ENCODE measurements around the gene KIAA1549.
"Not testable (repeated sequence)": the region's sequence is repeated elsewhere in the genome, so short reads cannot be mapped to it uniquely, and the experiment has no call there.

Gene KIAA1549

GRCh38 chr7:138940602-138941001, 40.6 kb downstream of the KIAA1549 start:
- not testable (repeated sequence) for DNase-seq

- no peak for DNase-seq
Observed at GRCh38 chr7:138937484-138937883, 43.7 kb downstream of the KIAA1549 start.

GRCh38 chr7:138935465-138936011, 45.7 kb downstream of the KIAA1549 start:
- DNase-seq: no peak

- DNase-seq: no peak
Observed at GRCh38 chr7:138934861-138935260, 46.3 kb downstream of the KIAA1549 start.

GRCh38 chr7:138934367-138934766, 46.8 kb downstream of the KIAA1549 start:
- no peak for DNase-seq

GRCh38 chr7:138932870-138933269, 48.3 kb downstream of the KIAA1549 start:
- no peak for DNase-seq

- DNase-seq: no peak
Observed at GRCh38 chr7:138932427-138932826, 48.8 kb downstream of the KIAA1549 start.

- DNase-seq: no peak
Observed at GRCh38 chr7:138929969-138930368, 51.2 kb downstream of the KIAA1549 start.

GRCh38 chr7:138926241-138926612, 55.0 kb downstream of the KIAA1549 start:
- DNase-seq: no peak

- DNase-seq: no peak
Observed at GRCh38 chr7:138924501-138925225, 56.5 kb downstream of the KIAA1549 start.

GRCh38 chr7:138921277-138921676, 59.9 kb downstream of the KIAA1549 start:
- no peak for DNase-seq

- no peak for DNase-seq
Observed at GRCh38 chr7:138919911-138920310, 61.3 kb downstream of the KIAA1549 start.

- no peak for DNase-seq
Observed at GRCh38 chr7:138919216-138919615, 62.0 kb downstream of the KIAA1549 start.

GRCh38 chr7:138918756-138919155, 62.4 kb downstream of the KIAA1549 start:
- no peak for DNase-seq

- no peak for DNase-seq
Observed at GRCh38 chr7:138918176-138918575, 63.0 kb downstream of the KIAA1549 start.

GRCh38 chr7:138917771-138918170, 63.4 kb downstream of the KIAA1549 start:
- no peak for DNase-seq

- no peak for DNase-seq
Observed at GRCh38 chr7:138916731-138917130, 64.5 kb downstream of the KIAA1549 start.

GRCh38 chr7:138916275-138916674, 64.9 kb downstream of the KIAA1549 start:
- DNase-seq: no peak

- no peak for DNase-seq
Observed at GRCh38 chr7:138913783-138914182, 67.4 kb downstream of the KIAA1549 start.

GRCh38 chr7:138911007-138911406, 70.2 kb downstream of the KIAA1549 start:
- no peak for DNase-seq

- no peak for DNase-seq
Observed at GRCh38 chr7:138907850-138908249, 73.3 kb downstream of the KIAA1549 start.

- DNase-seq: no peak
Observed at GRCh38 chr7:138907201-138907847, 73.9 kb downstream of the KIAA1549 start.

- no peak for DNase-seq
Observed at GRCh38 chr7:138903859-138904435, 77.2 kb downstream of the KIAA1549 start.
